UCSD-AML1 (cell line): ENCODE data around the gene TNFRSF8.

Experiments
- DNase-seq: peaks from one replicate; lab custom pipeline; 2025; ENCODE audit not compliant: unreplicated experiment; lab: John Stamatoyannopoulos, UW

Gene TNFRSF8

GRCh38 chr1:12140515-12141162 is 77.5 kb downstream of the TNFRSF8 start:
- DNase-seq, result no peak

GRCh38 chr1:12141163-12141850 is 78.2 kb downstream of the TNFRSF8 start:
- DNase-seq, result no peak

GRCh38 chr1:12142141-12142823 is 79.2 kb downstream of the TNFRSF8 start:
- no peak for DNase-seq

- no peak for DNase-seq
Observed at GRCh38 chr1:12142891-12143630, 80.0 kb downstream of the TNFRSF8 start.

- DNase-seq, result peak; percentile 58
Observed at GRCh38 chr1:12143631-12144155, 80.6 kb downstream of the TNFRSF8 start.

GRCh38 chr1:12144236-12144635 is 81.1 kb downstream of the TNFRSF8 start:
- DNase-seq, result no peak

GRCh38 chr1:12144969-12145368 is 81.9 kb downstream of the TNFRSF8 start:
- DNase-seq, result no peak

GRCh38 chr1:12145616-12146342 is 82.7 kb downstream of the TNFRSF8 start:
- DNase-seq, result no peak

GRCh38 chr1:12146343-12147112 is 83.4 kb downstream of the TNFRSF8 start:
- no peak for DNase-seq

GRCh38 chr1:12147201-12147701 is 84.1 kb downstream of the TNFRSF8 start:
- no peak for DNase-seq

- DNase-seq, result no peak
Observed at GRCh38 chr1:12148160-12148957, 85.3 kb downstream of the TNFRSF8 start.

GRCh38 chr1:12148958-12149790 is 86.1 kb downstream of the TNFRSF8 start:
- no peak for DNase-seq

- no peak for DNase-seq
Observed at GRCh38 chr1:12149791-12150175, 86.7 kb downstream of the TNFRSF8 start.

- peak; percentile 51 for DNase-seq
Observed at GRCh38 chr1:12150456-12151200, 87.5 kb downstream of the TNFRSF8 start.

- DNase-seq, result no peak
Observed at GRCh38 chr1:12151465-12151864, 88.4 kb downstream of the TNFRSF8 start.

- DNase-seq, result no peak
Observed at GRCh38 chr1:12152113-12152891, 89.2 kb downstream of the TNFRSF8 start.
